Adrenal gland (tissue), 12 donors: ENCODE data around the gene FCAMR. TPM values are rescaled to one million over a fixed set of nuclear protein-coding genes. Genes with fewer than 3 reads are reported as not detected.
A peak's percentile ranks its signal among the peaks of the same experiment; 100 is the strongest.

Experiments
- DNase-seq, 7 donors: peaks; one replicate each; pipeline ENCODE4 v3.0.0-alpha.2; 2019 to 2020
- H3K27ac ChIP-seq, 5 donors: fragments of 200-600 bp; sonication (generic) in 4 of 5; 1 replicate in 3 of 5; 2 replicates in 2 of 5; pipeline versions ENCODE4 v1.5.1 to v1.8.0; 2016 to 2020; ENCODE audit warnings: mild to moderate bottlenecking in 1 of 5
- H3K27me3 ChIP-seq: fragments of 200-600 bp; 2 replicates; pipeline ENCODE4 v1.8.0; 2021
- H3K36me3 ChIP-seq, 2 donors: fragments of 200-600 bp; replicated peaks in 1 of 2; 1 replicate in 1 of 2; 2 replicates in 1 of 2; pipeline versions ENCODE4 v1.5.1 to v1.8.0; 2018 to 2022
- H3K4me1 ChIP-seq, 2 donors: fragments of 200-600 bp; replicated peaks in 1 of 2; 1 replicate in 1 of 2; 2 replicates in 1 of 2; pipeline versions ENCODE4 v1.5.1 to v1.8.0; 2018 to 2021
- H3K4me3 ChIP-seq, 4 donors: fragments of 200-600 bp; sonication (generic) in 3 of 4; one replicate each; pipeline ENCODE4 v1.5.1; 2016 to 2018
- H3K9me3 ChIP-seq, 3 donors: fragments of 200-600 bp; sonication (generic) in 1 of 3; replicated peaks in 1 of 3; 1 replicate in 2 of 3; 2 replicates in 1 of 3; pipeline versions ENCODE4 v1.5.1 to v1.8.0; 2016 to 2021
- POLR2A ChIP-seq, 2 donors: fragments of 450-650 bp; IDR thresholded peaks; one replicate each; pipeline ENCODE4 v1.6.1; 2017; ENCODE audit warnings: antibody characterized with exemption in 2 of 2, mild to moderate bottlenecking in 2 of 2, moderate library complexity in 1 of 2
- WGBS, 4 donors: extraction: QIAGEN DNeasy Blood & Tissue Kit in 2 of 4; methylation state at CpG; one replicate each; pipeline versions ENCODE4 v1.1.5 to v1.1.7; 2013 to 2017; 5-methylcytosine and 5-hydroxymethylcytosine counted together
- intact Hi-C, 2 donors: fragments of 100-400 bp; cut with DNase I; formaldehyde crosslinking; loops; one replicate each; pipeline versions ENCODE4 v1.14.1 to v1.15.0; 2022 to 2023
- polyA plus RNA-seq, 3 donors: library from polyadenylated mRNA; stranded (reverse); fragments of 200-250 nt in 2 of 3; fragments of 350-450 nt in 1 of 3; fragmentation: Illumina TruSeq in 1 of 3; extraction: RNeasy Lipid Tissue Mini Kit (QIAGEN cat#74804) in 1 of 3; gene quantifications; one replicate each; pipeline ENCODE4 v1.2.3, GENCODE V29; 2013 to 2014
- total RNA-seq, 9 donors: library from RNA; depleted of rRNA in 4 of 9; stranded (reverse); fragments of >200 nt in 4 of 9; fragments of 120-200 nt in 1 of 9; fragmentation: NEBNext Ultra II Directional in 1 of 9; extraction: Animal tissue kit (Norgen Biotek cat#: 25700) in 1 of 9; gene quantifications; one replicate each; pipeline versions ENCODE4 v1.1.0 to v1.2.4, GENCODE V29; 2013 to 2023
- TF ChIP-seq, protein P1 (sequence below), 6 experiments: fragments of 450-650 bp in 4 of 6; fragments of 200-600 bp in 2 of 6; sonication (generic) in 1 of 6; IDR thresholded peaks; 1 replicate in 5 of 6; 2 replicates in 1 of 6; pipeline versions ENCODE4 v1.5.1 to v1.8.0; 2016 to 2021; ENCODE audit warnings: antibody characterized with exemption in 6 of 6, mild to moderate bottlenecking in 2 of 6, moderate library complexity in 1 of 6
- donor health status: healthy with polysubstance abuse.
- donor health status: Bipolar disorder and iron deficiency.
- donor health status: DM: yes; HTN: yes; CAD: no.
- donor health status: DM: no; HTN: no; CAD: no.
- donor health status: DM: no; HTN: no; CAD: no.
- donor health status: DM: yes; HTN: yes; CAD: no.

FCAMR gene
- total and polyA plus RNA-seq, 12 donors: not detected

DNA sequence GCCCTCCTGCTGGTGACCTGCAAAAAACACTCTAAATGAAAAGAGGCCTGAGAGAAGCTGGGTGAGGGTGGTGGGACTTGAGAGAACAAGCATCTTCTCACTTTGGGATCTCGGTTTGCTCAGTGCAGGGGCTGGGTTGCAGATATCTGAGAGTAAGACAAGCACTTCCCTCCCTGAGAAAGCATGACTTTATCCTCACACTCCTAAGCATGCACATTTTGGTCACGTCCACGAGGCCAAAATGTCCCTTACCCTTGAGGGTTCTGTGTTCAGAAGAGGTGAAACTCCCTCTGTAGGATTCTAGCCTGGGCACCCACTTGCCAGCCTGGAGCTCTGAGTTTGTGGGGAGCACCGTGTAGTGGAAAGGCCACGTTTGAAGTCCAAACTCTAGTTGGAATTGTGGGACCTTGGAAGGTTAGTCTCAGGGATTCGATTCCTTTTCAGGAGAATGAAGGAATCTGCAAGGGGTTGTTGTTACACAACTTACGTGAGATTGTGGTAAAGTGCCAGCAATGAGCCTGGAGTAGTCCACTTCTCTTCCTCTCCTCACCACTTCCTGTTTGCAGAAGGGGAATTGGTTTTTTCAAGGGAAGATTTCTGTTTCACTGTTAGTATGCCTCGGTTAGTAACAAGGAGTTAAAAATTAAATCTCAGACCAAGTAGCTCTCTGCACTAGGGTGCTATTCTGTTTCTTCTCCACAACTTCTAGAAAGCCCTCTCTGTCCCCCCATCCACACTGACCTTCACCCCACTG is 3.0 kb downstream of the FCAMR start:
- Histone ChIP-seq H3K27me3 (peaks cover 3% of the 10 kb centered on the region), H3K4me3 (no peak overlapping the region), H3K36me3 (no peaks in the 10 kb centered on the region), H3K4me1 (no peaks in the 10 kb centered on the region), H3K9me3 (no peaks in the 10 kb centered on the region), H3K27ac (no peak overlapping the region)
- no peak for TF ChIP-seq POLR2A (IDR thresholded peaks at IDR 0.05)
- TF ChIP-seq, protein P1, sequence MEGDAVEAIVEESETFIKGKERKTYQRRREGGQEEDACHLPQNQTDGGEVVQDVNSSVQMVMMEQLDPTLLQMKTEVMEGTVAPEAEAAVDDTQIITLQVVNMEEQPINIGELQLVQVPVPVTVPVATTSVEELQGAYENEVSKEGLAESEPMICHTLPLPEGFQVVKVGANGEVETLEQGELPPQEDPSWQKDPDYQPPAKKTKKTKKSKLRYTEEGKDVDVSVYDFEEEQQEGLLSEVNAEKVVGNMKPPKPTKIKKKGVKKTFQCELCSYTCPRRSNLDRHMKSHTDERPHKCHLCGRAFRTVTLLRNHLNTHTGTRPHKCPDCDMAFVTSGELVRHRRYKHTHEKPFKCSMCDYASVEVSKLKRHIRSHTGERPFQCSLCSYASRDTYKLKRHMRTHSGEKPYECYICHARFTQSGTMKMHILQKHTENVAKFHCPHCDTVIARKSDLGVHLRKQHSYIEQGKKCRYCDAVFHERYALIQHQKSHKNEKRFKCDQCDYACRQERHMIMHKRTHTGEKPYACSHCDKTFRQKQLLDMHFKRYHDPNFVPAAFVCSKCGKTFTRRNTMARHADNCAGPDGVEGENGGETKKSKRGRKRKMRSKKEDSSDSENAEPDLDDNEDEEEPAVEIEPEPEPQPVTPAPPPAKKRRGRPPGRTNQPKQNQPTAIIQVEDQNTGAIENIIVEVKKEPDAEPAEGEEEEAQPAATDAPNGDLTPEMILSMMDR (IDR thresholded peaks at IDR 0.05): no peak
- peak in 2 of 7 donors; percentile 27 to 45 for DNase-seq
- 57 to 68% (median 63%) methylated on average over 6 to 8 of the region's 8 CpGs for WGBS, 4 donors
- intact Hi-C loops: no loop called here

DNA sequence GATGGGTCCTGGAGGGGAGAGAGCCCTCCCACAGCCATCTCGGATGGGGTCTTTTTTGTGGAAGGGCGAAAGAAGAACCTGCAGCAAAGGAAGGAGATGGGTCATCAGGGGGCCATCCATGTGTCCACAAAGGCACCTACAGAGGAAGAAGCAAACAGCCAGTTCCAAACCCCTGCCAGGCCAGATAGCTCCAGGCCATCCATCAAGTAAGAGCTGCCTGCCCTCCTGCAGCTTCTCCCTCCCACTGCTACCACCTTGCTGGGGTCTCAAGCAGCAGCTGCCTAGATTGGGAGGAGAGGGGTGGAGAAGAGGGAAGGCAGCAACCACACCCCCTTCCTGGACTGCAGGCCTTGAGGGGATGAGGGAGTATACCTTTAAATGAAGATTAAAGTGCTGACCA is 4.5 kb downstream of the FCAMR start:
- Histone ChIP-seq H3K27ac (no peak overlapping the region), H3K36me3 (no peaks in the 10 kb centered on the region), H3K4me3 (no peak overlapping the region), H3K27me3 (peaks cover 3% of the 10 kb centered on the region), H3K9me3 (no peaks in the 10 kb centered on the region), H3K4me1 (no peaks in the 10 kb centered on the region)
- 73 to 100% (median 85%) methylated on average over 2 of the region's 2 CpGs for WGBS, 4 donors
- no peak for TF ChIP-seq POLR2A (IDR thresholded peaks at IDR 0.05)
- TF ChIP-seq, protein P1 (IDR thresholded peaks at IDR 0.05): no peak
- no peak for DNase-seq
- intact Hi-C loops: no loop called here

DNA sequence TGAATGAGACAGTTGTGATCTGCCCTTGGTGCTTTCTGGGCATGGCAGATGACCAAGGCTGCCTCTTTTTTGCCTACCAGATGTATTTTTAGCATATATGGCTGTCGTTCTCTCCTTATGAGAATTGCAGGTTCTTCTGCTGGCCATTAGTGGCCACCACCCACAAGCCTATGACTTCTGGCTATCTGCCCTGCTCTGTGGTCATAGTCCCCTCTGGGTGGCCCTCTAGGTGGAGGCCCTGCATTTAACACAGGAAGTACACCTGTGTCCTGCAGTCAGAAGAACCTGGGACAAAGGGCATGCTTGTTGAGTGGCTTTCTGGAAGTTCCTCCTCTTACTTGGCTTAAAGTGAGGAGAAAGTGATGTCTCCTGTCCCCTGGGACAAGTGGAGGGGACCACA is 6.5 kb downstream of the FCAMR start:
- H3K9me3 ChIP-seq: no peaks in the 10 kb centered on the region
- 67 to 88% (median 86%) methylated on average over 1 of the region's 1 CpG for WGBS, 4 donors
- DNase-seq: no peak
- no peaks in the 10 kb centered on the region for H3K4me1 ChIP-seq
- H3K36me3 ChIP-seq: no peaks in the 10 kb centered on the region
- TF ChIP-seq, protein P1 (IDR thresholded peaks at IDR 0.05): no peak
- no peak for TF ChIP-seq POLR2A (IDR thresholded peaks at IDR 0.05)
- H3K4me3 ChIP-seq: no peak overlapping the region
- intact Hi-C loops: no loop called here
- H3K27ac ChIP-seq: no peak overlapping the region
- no peaks in the 10 kb centered on the region for H3K27me3 ChIP-seq

DNA sequence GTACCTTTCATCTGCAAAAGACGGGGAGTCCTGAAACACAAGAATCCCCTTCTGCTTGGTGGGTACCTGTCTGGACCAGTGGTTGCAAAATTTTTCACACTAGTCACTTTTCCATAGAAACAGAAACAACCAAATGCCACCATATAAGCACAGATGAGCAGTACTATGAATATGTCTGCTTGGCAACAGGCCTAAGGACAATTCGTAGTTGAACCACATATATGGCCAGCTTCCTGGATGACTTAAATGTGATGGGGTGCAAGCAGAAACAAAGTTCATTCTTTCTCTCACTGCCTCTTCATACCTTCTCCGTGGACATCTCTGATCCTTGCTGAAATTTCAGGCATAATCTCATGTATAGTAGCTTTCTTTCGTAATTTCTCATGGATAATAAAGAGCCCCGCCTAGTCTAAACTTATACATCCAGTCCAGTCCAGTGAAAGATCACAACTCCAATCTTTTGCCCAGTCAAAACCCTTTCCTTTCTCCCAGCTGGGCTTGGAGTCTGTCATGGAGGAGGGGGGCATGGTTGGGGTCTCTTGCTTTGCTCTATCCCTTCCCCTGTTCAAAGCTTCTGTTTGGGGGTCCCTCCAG is 7.0 kb downstream of the FCAMR start:
- no peaks in the 10 kb centered on the region for H3K4me1 ChIP-seq
- TF ChIP-seq POLR2A (IDR thresholded peaks at IDR 0.05): no peak
- TF ChIP-seq, protein P1 (IDR thresholded peaks at IDR 0.05): no peak
- no peak for DNase-seq
- no peaks in the 10 kb centered on the region for H3K36me3 ChIP-seq
- H3K27me3 ChIP-seq: no peaks in the 10 kb centered on the region
- H3K9me3 ChIP-seq: no peaks in the 10 kb centered on the region
- H3K27ac ChIP-seq: no peak overlapping the region
- no peak overlapping the region for H3K4me3 ChIP-seq
- intact Hi-C loops: no loop called here
- 80 to 88% (median 84%) methylated on average over 5 of the region's 5 CpGs for WGBS, 4 donors
